ENCODE results near the gene RFTN1. TPM values are rescaled to one million over a fixed set of nuclear protein-coding genes. Genes with fewer than 3 reads are reported as not detected.

RFTN1 gene
- total and polyA plus RNA-seq, 2 experiments from 2014 or later = 3.3 to 7.2 TPM

DNA sequence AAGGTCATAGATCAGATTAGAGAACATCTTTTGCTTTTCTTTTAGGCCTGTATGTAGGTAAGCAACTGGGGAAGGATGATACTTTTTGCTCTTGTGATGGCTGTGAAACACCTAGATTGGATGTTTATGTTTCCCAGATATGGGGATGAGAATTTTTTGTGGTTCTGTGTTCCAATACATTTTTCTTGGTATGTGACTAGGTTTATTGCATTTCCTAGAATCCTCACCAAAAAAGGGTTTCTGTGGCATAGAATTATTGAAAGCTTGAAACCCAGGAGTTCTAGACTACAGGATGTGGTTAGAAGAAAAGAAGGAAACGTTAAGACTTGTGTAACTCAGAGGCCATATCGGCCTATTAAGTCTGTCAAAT lies 222.7 kb downstream of the RFTN1 start:
- no peak overlapping the region for H3K27ac ChIP-seq (ENCODE audit: low read depth)
- 0 out of 2 replicates have a peak overlapping the region, but pooled peaks have one; percentile 32 for H3K27ac Mint-ChIP-seq

More for the DNA sequence above, 222.7 kb downstream of the RFTN1 start:
- Histone ChIP-seq H3K27me3 (ENCODE audit: insufficient read depth) (no peaks in the 10 kb centered on the region), H4K20me1 (replicated peaks; ENCODE audit: insufficient read depth) (no peaks in the 10 kb centered on the region), H3K36me3 (ENCODE audit: insufficient read depth) (peaks cover 8% of the 10 kb centered on the region), H2AFZ (no peak overlapping the region), H3F3A (replicated peaks; ENCODE audit: low read depth) (no peaks in the 10 kb centered on the region), H3K4me1 (ENCODE audit: insufficient read depth) (no peaks in the 10 kb centered on the region), H3K4me3 (no peak overlapping the region), H3K9me2 (ENCODE audit: insufficient read depth) (no peaks in the 10 kb centered on the region), H3K4me2 (no peak overlapping the region), H3K79me2 (replicated peaks; ENCODE audit: insufficient read depth) (peaks cover 28% of the 10 kb centered on the region)
- ATAC-seq (no peak), DNase-seq (ENCODE audit: low spot score) (no peak)
- TF ChIP-seq, protein P1, sequence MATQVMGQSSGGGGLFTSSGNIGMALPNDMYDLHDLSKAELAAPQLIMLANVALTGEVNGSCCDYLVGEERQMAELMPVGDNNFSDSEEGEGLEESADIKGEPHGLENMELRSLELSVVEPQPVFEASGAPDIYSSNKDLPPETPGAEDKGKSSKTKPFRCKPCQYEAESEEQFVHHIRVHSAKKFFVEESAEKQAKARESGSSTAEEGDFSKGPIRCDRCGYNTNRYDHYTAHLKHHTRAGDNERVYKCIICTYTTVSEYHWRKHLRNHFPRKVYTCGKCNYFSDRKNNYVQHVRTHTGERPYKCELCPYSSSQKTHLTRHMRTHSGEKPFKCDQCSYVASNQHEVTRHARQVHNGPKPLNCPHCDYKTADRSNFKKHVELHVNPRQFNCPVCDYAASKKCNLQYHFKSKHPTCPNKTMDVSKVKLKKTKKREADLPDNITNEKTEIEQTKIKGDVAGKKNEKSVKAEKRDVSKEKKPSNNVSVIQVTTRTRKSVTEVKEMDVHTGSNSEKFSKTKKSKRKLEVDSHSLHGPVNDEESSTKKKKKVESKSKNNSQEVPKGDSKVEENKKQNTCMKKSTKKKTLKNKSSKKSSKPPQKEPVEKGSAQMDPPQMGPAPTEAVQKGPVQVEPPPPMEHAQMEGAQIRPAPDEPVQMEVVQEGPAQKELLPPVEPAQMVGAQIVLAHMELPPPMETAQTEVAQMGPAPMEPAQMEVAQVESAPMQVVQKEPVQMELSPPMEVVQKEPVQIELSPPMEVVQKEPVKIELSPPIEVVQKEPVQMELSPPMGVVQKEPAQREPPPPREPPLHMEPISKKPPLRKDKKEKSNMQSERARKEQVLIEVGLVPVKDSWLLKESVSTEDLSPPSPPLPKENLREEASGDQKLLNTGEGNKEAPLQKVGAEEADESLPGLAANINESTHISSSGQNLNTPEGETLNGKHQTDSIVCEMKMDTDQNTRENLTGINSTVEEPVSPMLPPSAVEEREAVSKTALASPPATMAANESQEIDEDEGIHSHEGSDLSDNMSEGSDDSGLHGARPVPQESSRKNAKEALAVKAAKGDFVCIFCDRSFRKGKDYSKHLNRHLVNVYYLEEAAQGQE (IDR thresholded peaks at IDR 0.05; ENCODE audit: unreplicated experiment) = no peak
- no peak for TF ChIP-seq CREB1 (CRISPR knock-in tag; IDR thresholded peaks at IDR 0.05; ENCODE audit: low read depth)
- TF ChIP-seq EZH2 (IDR thresholded peaks at IDR 0.05; ENCODE audit: low read depth, unreplicated experiment) = no peak
- TF ChIP-seq ZNF331 (CRISPR knock-in tag; IDR thresholded peaks at IDR 0.05; ENCODE audit: low read depth) = no peak
- TF ChIP-seq EZH2phosphoT487 (IDR thresholded peaks at IDR 0.05; ENCODE audit: unreplicated experiment) = no peak
- TF ChIP-seq, protein P2, sequence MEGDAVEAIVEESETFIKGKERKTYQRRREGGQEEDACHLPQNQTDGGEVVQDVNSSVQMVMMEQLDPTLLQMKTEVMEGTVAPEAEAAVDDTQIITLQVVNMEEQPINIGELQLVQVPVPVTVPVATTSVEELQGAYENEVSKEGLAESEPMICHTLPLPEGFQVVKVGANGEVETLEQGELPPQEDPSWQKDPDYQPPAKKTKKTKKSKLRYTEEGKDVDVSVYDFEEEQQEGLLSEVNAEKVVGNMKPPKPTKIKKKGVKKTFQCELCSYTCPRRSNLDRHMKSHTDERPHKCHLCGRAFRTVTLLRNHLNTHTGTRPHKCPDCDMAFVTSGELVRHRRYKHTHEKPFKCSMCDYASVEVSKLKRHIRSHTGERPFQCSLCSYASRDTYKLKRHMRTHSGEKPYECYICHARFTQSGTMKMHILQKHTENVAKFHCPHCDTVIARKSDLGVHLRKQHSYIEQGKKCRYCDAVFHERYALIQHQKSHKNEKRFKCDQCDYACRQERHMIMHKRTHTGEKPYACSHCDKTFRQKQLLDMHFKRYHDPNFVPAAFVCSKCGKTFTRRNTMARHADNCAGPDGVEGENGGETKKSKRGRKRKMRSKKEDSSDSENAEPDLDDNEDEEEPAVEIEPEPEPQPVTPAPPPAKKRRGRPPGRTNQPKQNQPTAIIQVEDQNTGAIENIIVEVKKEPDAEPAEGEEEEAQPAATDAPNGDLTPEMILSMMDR (conservative IDR thresholded peaks at IDR 0.05; ENCODE audit: low read depth in 2 of 2) = no peak
- TF ChIP-seq, protein P3, sequence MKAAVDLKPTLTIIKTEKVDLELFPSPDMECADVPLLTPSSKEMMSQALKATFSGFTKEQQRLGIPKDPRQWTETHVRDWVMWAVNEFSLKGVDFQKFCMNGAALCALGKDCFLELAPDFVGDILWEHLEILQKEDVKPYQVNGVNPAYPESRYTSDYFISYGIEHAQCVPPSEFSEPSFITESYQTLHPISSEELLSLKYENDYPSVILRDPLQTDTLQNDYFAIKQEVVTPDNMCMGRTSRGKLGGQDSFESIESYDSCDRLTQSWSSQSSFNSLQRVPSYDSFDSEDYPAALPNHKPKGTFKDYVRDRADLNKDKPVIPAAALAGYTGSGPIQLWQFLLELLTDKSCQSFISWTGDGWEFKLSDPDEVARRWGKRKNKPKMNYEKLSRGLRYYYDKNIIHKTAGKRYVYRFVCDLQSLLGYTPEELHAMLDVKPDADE (IDR thresholded peaks at IDR 0.05) = no peak
- TF ChIP-seq NANOG (IDR thresholded peaks at IDR 0.05; ENCODE audit: borderline replicate concordance) = no peak
- TF ChIP-seq JUNB (IDR thresholded peaks at IDR 0.05; ENCODE audit: unreplicated experiment) = no peak
- TF ChIP-seq ZNF114 (CRISPR knock-in tag; IDR thresholded peaks at IDR 0.05) = no peak
- TF ChIP-seq, protein P4, sequence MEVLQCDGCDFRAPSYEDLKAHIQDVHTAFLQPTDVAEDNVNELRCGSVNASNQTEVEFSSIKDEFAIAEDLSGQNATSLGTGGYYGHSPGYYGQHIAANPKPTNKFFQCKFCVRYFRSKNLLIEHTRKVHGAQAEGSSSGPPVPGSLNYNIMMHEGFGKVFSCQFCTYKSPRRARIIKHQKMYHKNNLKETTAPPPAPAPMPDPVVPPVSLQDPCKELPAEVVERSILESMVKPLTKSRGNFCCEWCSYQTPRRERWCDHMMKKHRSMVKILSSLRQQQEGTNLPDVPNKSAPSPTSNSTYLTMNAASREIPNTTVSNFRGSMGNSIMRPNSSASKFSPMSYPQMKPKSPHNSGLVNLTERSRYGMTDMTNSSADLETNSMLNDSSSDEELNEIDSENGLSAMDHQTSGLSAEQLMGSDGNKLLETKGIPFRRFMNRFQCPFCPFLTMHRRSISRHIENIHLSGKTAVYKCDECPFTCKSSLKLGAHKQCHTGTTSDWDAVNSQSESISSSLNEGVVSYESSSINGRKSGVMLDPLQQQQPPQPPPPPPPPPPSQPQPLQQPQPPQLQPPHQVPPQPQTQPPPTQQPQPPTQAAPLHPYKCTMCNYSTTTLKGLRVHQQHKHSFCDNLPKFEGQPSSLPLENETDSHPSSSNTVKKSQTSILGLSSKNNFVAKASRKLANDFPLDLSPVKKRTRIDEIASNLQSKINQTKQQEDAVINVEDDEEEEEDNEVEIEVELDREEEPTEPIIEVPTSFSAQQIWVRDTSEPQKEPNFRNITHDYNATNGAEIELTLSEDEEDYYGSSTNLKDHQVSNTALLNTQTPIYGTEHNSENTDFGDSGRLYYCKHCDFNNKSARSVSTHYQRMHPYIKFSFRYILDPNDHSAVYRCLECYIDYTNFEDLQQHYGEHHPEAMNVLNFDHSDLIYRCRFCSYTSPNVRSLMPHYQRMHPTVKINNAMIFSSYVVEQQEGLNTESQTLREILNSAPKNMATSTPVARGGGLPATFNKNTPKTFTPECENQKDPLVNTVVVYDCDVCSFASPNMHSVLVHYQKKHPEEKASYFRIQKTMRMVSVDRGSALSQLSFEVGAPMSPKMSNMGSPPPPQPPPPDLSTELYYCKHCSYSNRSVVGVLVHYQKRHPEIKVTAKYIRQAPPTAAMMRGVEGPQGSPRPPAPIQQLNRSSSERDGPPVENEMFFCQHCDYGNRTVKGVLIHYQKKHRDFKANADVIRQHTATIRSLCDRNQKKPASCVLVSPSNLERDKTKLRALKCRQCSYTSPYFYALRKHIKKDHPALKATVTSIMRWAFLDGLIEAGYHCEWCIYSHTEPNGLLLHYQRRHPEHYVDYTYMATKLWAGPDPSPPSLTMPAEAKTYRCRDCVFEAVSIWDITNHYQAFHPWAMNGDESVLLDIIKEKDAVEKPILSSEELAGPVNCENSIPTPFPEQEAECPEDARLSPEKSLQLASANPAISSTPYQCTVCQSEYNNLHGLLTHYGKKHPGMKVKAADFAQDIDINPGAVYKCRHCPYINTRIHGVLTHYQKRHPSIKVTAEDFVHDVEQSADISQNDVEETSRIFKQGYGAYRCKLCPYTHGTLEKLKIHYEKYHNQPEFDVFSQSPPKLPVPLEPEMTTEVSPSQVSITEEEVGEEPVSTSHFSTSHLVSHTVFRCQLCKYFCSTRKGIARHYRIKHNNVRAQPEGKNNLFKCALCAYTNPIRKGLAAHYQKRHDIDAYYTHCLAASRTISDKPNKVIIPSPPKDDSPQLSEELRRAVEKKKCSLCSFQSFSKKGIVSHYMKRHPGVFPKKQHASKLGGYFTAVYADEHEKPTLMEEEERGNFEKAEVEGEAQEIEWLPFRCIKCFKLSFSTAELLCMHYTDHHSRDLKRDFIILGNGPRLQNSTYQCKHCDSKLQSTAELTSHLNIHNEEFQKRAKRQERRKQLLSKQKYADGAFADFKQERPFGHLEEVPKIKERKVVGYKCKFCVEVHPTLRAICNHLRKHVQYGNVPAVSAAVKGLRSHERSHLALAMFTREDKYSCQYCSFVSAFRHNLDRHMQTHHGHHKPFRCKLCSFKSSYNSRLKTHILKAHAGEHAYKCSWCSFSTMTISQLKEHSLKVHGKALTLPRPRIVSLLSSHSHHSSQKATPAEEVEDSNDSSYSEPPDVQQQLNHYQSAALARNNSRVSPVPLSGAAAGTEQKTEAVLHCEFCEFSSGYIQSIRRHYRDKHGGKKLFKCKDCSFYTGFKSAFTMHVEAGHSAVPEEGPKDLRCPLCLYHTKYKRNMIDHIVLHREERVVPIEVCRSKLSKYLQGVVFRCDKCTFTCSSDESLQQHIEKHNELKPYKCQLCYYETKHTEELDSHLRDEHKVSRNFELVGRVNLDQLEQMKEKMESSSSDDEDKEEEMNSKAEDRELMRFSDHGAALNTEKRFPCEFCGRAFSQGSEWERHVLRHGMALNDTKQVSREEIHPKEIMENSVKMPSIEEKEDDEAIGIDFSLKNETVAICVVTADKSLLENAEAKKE (CRISPR knock-in tag; IDR thresholded peaks at IDR 0.05) = no peak
- TF ChIP-seq POLR2AphosphoS5 (IDR thresholded peaks at IDR 0.05; ENCODE audit: low read depth) = no peak
- no peak for TF ChIP-seq STAT1 (IDR thresholded peaks at IDR 0.05; ENCODE audit: unreplicated experiment)
- Mint-ChIP-seq H3K4me1 (no peaks in the 10 kb centered on the region), H3K9me3 (no peaks in the 10 kb centered on the region; the same call in 1 of the 3 replicates), H3K4me3 (no peak overlapping the region), H3K36me3 (ENCODE audit: low read depth) (peaks cover 49% of the 10 kb centered on the region), H3K27me3 (ENCODE audit: insufficient read depth, low read depth, poor library complexity) (no peaks in the 10 kb centered on the region)

Data from GM23338 (cell line).